ENCODE measurements around the gene ZNF341. TPM values are rescaled to one million over a fixed set of nuclear protein-coding genes. Genes with fewer than 3 reads are reported as not detected.
A peak's percentile ranks its signal among the peaks of the same experiment; 100 is the strongest.

ZNF341 gene
- total and polyA plus RNA-seq, 9 of the 15 experiments (the other 6 are each of a cell fraction or from before 2014, with no cell fraction given): 0.08 to 2.6 (median 1.0) TPM

DNA sequence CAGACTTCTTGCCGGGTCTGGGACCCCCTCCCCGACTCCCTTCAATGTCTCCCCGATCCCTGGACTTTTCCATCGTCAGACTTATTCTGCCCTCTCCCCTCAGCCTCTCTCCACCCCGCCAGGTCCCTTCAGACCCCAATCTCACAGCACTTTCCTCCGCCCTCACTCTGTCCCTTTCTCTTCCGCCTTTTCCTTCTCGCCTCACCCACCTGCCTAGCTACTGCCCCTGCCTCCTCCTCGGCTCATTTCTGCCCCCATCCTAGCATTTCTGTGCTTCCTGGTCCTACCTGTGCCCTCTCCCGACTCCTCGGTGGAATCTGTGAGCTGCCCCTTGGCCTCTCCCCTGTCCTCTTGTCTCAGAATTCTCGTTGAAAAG lies 80.0 kb downstream of the ZNF341 start (continued):
- TF ChIP-seq, protein P1, sequence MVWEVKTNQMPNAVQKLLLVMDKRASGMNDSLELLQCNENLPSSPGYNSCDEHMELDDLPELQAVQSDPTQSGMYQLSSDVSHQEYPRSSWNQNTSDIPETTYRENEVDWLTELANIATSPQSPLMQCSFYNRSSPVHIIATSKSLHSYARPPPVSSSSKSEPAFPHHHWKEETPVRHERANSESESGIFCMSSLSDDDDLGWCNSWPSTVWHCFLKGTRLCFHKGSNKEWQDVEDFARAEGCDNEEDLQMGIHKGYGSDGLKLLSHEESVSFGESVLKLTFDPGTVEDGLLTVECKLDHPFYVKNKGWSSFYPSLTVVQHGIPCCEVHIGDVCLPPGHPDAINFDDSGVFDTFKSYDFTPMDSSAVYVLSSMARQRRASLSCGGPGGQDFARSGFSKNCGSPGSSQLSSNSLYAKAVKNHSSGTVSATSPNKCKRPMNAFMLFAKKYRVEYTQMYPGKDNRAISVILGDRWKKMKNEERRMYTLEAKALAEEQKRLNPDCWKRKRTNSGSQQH (CRISPR knock-in tag; IDR thresholded peaks at IDR 0.05): peak; percentile 89; the same call in 1 of the 2 replicates
- TF ChIP-seq SNRNP70 (optimal IDR thresholded peaks at IDR 0.05; ENCODE audit: low read depth, low read length): no peak
- TF ChIP-seq MCM3 (IDR thresholded peaks at IDR 0.05): no peak
- TF ChIP-seq SMARCA5 (IDR thresholded peaks at IDR 0.05): peak; percentile 41; the same call in 1 of the 2 replicates
- no peak for TF ChIP-seq XRCC3 (IDR thresholded peaks at IDR 0.05)
- no peak for TF ChIP-seq FOS (IDR thresholded peaks at IDR 0.05; ENCODE audit: extremely low read depth, insufficient read length)
- TF ChIP-seq, protein P2, sequence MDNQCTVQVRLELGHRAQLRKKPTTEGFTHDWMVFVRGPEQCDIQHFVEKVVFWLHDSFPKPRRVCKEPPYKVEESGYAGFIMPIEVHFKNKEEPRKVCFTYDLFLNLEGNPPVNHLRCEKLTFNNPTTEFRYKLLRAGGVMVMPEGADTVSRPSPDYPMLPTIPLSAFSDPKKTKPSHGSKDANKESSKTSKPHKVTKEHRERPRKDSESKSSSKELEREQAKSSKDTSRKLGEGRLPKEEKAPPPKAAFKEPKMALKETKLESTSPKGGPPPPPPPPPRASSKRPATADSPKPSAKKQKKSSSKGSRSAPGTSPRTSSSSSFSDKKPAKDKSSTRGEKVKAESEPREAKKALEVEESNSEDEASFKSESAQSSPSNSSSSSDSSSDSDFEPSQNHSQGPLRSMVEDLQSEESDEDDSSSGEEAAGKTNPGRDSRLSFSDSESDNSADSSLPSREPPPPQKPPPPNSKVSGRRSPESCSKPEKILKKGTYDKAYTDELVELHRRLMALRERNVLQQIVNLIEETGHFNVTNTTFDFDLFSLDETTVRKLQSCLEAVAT (IDR thresholded peaks at IDR 0.05): peak; percentile 39 to 41; a peak in 1 of 4 replicates
- peak; percentile 52; the same call in 1 of the 2 replicates for TF ChIP-seq SPI1 (IDR thresholded peaks at IDR 0.05; ENCODE audit: borderline replicate concordance, low read depth, low read length)
- no peak for TF ChIP-seq GABPA (tag; conservative IDR thresholded peaks at IDR 0.05; ENCODE audit: low read depth)
- TF ChIP-seq ZNF764 (CRISPR knock-in tag; IDR thresholded peaks at IDR 0.05; ENCODE audit: low read depth): no peak
- no peak for TF ChIP-seq POU5F1 (IDR thresholded peaks at IDR 0.05; ENCODE audit: borderline replicate concordance, low read depth, low read length, partially characterized antibody)

Measured in K562 (cell line).